Pancreas (tissue), 10 donors: ENCODE measurements around the gene PSMD9. TPM values are rescaled to one million over a fixed set of nuclear protein-coding genes. Genes with fewer than 3 reads are reported as not detected.
"Not testable (repeated sequence)": the region's sequence is repeated elsewhere in the genome, so short reads cannot be mapped to it uniquely, and the experiment has no call there.

ENCODE experiments used
- ATAC-seq, 4 donors: fragments of 200-7000 bp; cut with Tn5 transposase; one replicate each; pipeline versions ENCODE4 v1.8.0 to v1.9.1; 2020; ENCODE audit warnings: mild to moderate bottlenecking in 4 of 4, moderate library complexity in 4 of 4
- DNase-seq, 6 donors: peaks; one replicate each; pipeline ENCODE4 v3.0.0-alpha.2; 2020
- FAIRE-seq: peaks from 2 replicates; lab custom pipeline; 2012; peaks lifted over from hg19 to GRCh38; lab: Jason Lieb, UNC
- H3K27ac ChIP-seq, 4 donors: fragments of 200-600 bp; sonication (generic); 1 replicate in 3 of 4; 2 replicates in 1 of 4; pipeline versions ENCODE4 v1.5.0 to v1.8.0; 2020
- H3K27me3 ChIP-seq, 4 donors: fragments of 200-600 bp; one replicate each; pipeline ENCODE4 v1.8.0; 2021
- H3K36me3 ChIP-seq, 3 donors: fragments of 200-600 bp; sonication (generic) in 1 of 3; one replicate each; pipeline versions ENCODE4 v1.5.0 to v1.8.0; 2020 to 2021
- H3K4me1 ChIP-seq, 3 donors: fragments of 200-600 bp; one replicate each; pipeline ENCODE4 v1.8.0; 2021
- H3K4me3 ChIP-seq, 4 donors: fragments of 200-600 bp; sonication (generic) in 2 of 4; one replicate each; pipeline versions ENCODE4 v1.5.0 to v1.8.0; 2020 to 2021
- H3K9me3 ChIP-seq, 4 donors: fragments of 200-600 bp; one replicate each; pipeline ENCODE4 v1.8.0; 2021
- CTCF ChIP-seq, 4 donors: fragments of 200-600 bp; sonication (generic) in 3 of 4; IDR thresholded peaks; one replicate each; pipeline versions ENCODE4 v1.5.0 to v1.8.0; 2021; ENCODE audit warnings: antibody characterized with exemption in 4 of 4
- WGBS, 2 donors: extraction: QIAGEN DNeasy Blood & Tissue Kit; methylation state at CpG; one replicate each; pipeline ENCODE4 v1.1.7; 2013; 5-methylcytosine and 5-hydroxymethylcytosine counted together
- intact Hi-C, 3 donors: fragments of 100-400 bp; cut with DNase I; formaldehyde crosslinking; loops; one replicate each; pipeline versions ENCODE4 v1.11.1 to v1.14.2; 2022
- polyA plus RNA-seq, 2 donors: library from polyadenylated mRNA; stranded (reverse); fragments of 200-250 nt; gene quantifications; one replicate each; pipeline ENCODE4 v1.2.3, GENCODE V29; 2013
- total RNA-seq, 6 donors: library from RNA; stranded (reverse); fragmentation: NEBNext Ultra II Directional in 4 of 6; extraction: Animal tissue kit (Norgen Biotek cat#: 25700) in 4 of 6; gene quantifications; one replicate each; pipeline versions ENCODE4 v1.2.1 to v1.2.4, GENCODE V29; 2021 to 2023
- donor health status: healthy with polysubstance abuse.
- donor health status: DM: no; HTN: no; CAD: no; lungs with moderate emphysema.
- donor health status: DM: no; HTN: no; CAD: no.
- donor health status: control.
- donor health status: control.
- donor health status: Bipolar disorder and iron deficiency.
- donor health status: DM: yes; HTN: yes; CAD: no.
- donor health status: DM: no; HTN: no; CAD: no.
- donor health status: DM: no; HTN: no; CAD: no.
- donor health status: DM: yes; HTN: yes; CAD: no.

The PSMD9 gene
- total and polyA plus RNA-seq, 8 donors, result 20.5 to 39.4 (median 25.6) TPM

- no peak for FAIRE-seq
- intact Hi-C loops, result no loop called here
- Histone ChIP-seq H3K27me3 (no peaks in the 10 kb centered on the region), H3K4me1 (no peaks in the 10 kb centered on the region), H3K36me3 (no peaks in the 10 kb centered on the region), H3K9me3 (no peaks in the 10 kb centered on the region), H3K4me3 (no peak overlapping the region), H3K27ac (no peak overlapping the region)
- DNase-seq, result no peak
- 92 to 98% methylated on average over 1 of the region's 1 CpG for WGBS, 2 donors
- ATAC-seq, result no peak
- TF ChIP-seq CTCF (IDR thresholded peaks at IDR 0.05), result no peak
Observed at GRCh38 chr12:121845701-121846100, 42.9 kb upstream of the PSMD9 start.

DNA sequence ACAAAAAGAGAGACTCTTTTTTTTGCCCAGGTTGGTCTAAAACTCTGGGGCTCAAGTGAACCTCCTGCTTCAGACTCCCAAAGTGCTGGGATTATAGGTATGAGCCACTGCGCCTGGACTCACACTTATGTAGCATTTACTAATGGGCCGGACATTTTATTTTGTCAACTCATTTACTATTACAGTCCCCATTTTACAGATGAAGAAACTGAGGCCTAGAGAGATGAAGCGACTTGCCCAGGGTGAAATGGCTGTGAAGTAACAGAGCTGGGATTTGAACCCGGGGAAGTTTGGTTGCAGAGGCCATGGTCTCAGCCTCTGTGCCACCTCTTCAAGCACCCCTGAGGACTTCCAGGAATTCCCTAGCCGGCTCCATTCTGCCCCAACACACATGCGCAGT is 39.4 kb upstream of the PSMD9 start:
- FAIRE-seq (no peak), ATAC-seq (no peak), DNase-seq (no peak)
- H3K36me3 ChIP-seq, result no peaks in the 10 kb centered on the region
- H3K27me3 ChIP-seq, result no peaks in the 10 kb centered on the region
- intact Hi-C loops, result no loop called here
- H3K4me1 ChIP-seq, result no peaks in the 10 kb centered on the region
- no peak for TF ChIP-seq CTCF (IDR thresholded peaks at IDR 0.05)
- WGBS, 2 donors, result 90 to 91% methylated on average over 6 of the region's 6 CpGs
- H3K4me3 ChIP-seq, result no peak overlapping the region
- no peaks in the 10 kb centered on the region for H3K9me3 ChIP-seq
- H3K27ac ChIP-seq, result no peak overlapping the region

DNA sequence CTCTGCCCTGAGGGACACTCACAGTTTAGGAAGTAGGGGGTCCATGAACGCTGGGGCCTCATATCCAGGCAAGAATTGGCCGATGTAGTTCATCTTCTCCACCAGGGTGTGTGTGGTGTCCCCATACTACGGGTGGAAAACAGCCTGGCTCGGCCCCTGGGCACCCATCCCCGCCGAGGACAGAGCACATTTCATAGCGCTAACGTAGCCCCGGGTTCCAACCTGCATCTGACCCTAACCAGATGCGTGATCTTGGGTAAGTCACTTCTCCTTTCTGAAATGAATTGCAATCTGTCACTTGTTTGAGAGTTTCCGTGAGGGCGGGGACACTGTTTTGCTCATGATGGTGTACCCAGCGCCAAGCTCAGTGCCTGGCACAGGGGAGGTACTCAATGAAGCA is 38.9 kb upstream of the PSMD9 start:
- 79 to 91% methylated on average over 13 of the region's 13 CpGs for WGBS, 2 donors
- Histone ChIP-seq H3K4me3 (no peak overlapping the region), H3K27ac (no peak overlapping the region), H3K27me3 (no peaks in the 10 kb centered on the region), H3K36me3 (no peaks in the 10 kb centered on the region), H3K9me3 (no peaks in the 10 kb centered on the region), H3K4me1 (no peaks in the 10 kb centered on the region)
- ATAC-seq (no peak), DNase-seq (no peak), FAIRE-seq (no peak)
- intact Hi-C loops, result no loop called here
- no peak for TF ChIP-seq CTCF (IDR thresholded peaks at IDR 0.05)

DNA sequence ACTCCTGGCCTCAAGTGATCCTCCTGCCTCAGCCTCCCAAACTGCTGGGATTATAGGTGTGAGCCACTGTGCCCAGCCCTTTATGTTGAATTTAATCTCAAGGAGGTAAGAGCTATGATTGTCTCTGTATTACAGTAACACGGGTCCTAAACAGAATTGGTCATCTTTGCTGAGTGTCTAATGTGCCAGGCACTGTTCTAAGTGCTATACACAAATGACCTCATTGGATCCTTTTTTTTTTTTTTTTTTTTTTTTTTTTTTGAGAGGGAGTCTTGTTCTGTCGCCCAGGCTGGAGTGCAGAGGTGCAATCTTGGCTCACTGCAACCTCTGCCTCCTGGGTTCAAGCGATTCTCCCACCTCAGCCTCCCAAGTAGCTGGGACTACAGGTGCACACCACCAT is 36.2 kb upstream of the PSMD9 start:
- WGBS, 2 donors, result 57 to 70% methylated on average over 3 of the region's 3 CpGs
- DNase-seq, H3K9me3 ChIP-seq, H3K4me3 ChIP-seq, H3K36me3 ChIP-seq, H3K27ac ChIP-seq, H3K4me1 ChIP-seq, intact Hi-C loops, FAIRE-seq, H3K27me3 ChIP-seq, ATAC-seq: not testable (repeated sequence)

DNA sequence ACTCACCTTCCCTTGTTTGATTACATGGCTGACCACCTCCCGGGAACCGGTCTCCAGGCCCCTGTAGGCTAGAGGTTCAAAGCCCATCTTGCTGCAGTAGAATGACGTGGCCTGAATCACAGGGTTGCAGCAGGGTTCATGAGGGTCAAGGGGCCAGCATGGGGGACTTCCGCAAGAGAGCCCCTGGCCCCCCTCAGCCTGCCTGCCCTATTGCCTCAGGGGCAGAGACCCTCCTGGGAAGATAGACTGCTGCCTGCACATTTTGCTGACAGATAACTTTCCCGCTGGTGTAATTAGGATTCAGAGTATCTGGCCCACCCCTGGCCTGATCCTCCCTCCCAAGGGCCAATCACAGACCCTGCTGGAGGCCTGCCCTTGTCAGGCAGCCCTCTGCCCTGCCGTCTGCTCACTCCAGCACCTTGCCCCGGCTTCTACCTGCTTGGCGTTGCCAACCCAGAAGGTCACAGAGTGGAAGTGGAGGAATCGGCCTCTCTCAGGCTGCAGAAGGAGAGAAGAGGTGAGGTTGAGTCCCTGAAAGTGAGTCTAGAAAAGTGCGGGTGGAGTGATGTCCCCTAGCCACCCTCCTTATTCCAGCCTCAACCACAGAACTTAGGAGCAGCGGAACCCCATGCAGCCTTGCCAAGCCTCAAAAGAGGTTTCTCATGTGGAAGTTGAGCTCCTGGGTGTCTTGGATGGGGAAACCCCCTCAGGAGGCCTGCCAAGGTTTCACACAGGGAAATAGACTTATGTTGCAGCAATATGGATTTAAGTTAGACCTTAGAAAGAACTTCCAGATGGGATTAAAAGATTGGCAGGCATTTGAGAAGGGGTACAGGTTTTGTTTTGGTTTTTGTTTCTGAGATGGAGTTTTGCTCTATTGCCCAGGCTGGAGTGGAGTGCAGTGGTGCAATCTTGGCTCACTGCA is 31.0 kb upstream of the PSMD9 start:
- Histone ChIP-seq H3K36me3 (no peaks in the 10 kb centered on the region), H3K9me3 (no peaks in the 10 kb centered on the region), H3K4me1 (peaks cover 0 to 19% (median 19%) of the 10 kb centered on the region in 3 donors), H3K27me3 (no peaks in the 10 kb centered on the region), H3K4me3 (no peak overlapping the region), H3K27ac (peak overlapping the region in 3 of 4 donors; percentile 66 to 84 (median 78))
- DNase-seq (no peak), ATAC-seq (no peak), FAIRE-seq (no peak)
- 75 to 80% methylated on average over 11 of the region's 11 CpGs for WGBS, 2 donors
- intact Hi-C loops, result no loop called here
- no peak for TF ChIP-seq CTCF (IDR thresholded peaks at IDR 0.05)
